ENCODE results near the gene CD2BP2. TPM values are rescaled to one million over a fixed set of nuclear protein-coding genes. Genes with fewer than 3 reads are reported as not detected.

The CD2BP2 gene
- total and polyA plus RNA-seq, 2 of the 13 experiments (the other 11 are each of a cell fraction or from before 2014, with no cell fraction given): 24.9 to 54.6 TPM

- TF ChIP-seq, protein P1, sequence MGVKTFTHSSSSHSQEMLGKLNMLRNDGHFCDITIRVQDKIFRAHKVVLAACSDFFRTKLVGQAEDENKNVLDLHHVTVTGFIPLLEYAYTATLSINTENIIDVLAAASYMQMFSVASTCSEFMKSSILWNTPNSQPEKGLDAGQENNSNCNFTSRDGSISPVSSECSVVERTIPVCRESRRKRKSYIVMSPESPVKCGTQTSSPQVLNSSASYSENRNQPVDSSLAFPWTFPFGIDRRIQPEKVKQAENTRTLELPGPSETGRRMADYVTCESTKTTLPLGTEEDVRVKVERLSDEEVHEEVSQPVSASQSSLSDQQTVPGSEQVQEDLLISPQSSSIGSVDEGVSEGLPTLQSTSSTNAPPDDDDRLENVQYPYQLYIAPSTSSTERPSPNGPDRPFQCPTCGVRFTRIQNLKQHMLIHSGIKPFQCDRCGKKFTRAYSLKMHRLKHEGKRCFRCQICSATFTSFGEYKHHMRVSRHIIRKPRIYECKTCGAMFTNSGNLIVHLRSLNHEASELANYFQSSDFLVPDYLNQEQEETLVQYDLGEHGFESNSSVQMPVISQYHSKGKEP (CRISPR knock-in tag; IDR thresholded peaks at IDR 0.05): peak; percentile 60; the same call in 1 of the 2 replicates
- peak; percentile 95 for TF ChIP-seq USF2 (IDR thresholded peaks at IDR 0.05; ENCODE audit: low read depth, low read length)
- TF ChIP-seq USF2 (CRISPR knock-in tag; IDR thresholded peaks at IDR 0.05; ENCODE audit: borderline replicate concordance): peak; percentile 95; the same call in 1 of the 2 replicates
- peak; percentile 48 for TF ChIP-seq POLR2AphosphoS5 (IDR thresholded peaks at IDR 0.05; ENCODE audit: low read depth, low read length)
- TF ChIP-seq SSRP1 (CRISPR knock-in tag; IDR thresholded peaks at IDR 0.05): no peak
- no peak for TF ChIP-seq ZNF234 (CRISPR knock-in tag; conservative IDR thresholded peaks at IDR 0.05)
- TF ChIP-seq THRA (CRISPR knock-in tag; IDR thresholded peaks at IDR 0.05; ENCODE audit: borderline replicate concordance): peak; percentile 38
- no peak; the same call in 1 of the 2 replicates for TF ChIP-seq ZNF839 (CRISPR knock-in tag; IDR thresholded peaks at IDR 0.05; ENCODE audit: borderline replicate concordance)
- TF ChIP-seq GLMP (CRISPR knock-in tag; IDR thresholded peaks at IDR 0.05; ENCODE audit: borderline replicate concordance): no peak
- peak; percentile 78 for TF ChIP-seq KAT7 (CRISPR knock-in tag; IDR thresholded peaks at IDR 0.05; ENCODE audit: borderline replicate concordance)
- TF ChIP-seq, protein P2, sequence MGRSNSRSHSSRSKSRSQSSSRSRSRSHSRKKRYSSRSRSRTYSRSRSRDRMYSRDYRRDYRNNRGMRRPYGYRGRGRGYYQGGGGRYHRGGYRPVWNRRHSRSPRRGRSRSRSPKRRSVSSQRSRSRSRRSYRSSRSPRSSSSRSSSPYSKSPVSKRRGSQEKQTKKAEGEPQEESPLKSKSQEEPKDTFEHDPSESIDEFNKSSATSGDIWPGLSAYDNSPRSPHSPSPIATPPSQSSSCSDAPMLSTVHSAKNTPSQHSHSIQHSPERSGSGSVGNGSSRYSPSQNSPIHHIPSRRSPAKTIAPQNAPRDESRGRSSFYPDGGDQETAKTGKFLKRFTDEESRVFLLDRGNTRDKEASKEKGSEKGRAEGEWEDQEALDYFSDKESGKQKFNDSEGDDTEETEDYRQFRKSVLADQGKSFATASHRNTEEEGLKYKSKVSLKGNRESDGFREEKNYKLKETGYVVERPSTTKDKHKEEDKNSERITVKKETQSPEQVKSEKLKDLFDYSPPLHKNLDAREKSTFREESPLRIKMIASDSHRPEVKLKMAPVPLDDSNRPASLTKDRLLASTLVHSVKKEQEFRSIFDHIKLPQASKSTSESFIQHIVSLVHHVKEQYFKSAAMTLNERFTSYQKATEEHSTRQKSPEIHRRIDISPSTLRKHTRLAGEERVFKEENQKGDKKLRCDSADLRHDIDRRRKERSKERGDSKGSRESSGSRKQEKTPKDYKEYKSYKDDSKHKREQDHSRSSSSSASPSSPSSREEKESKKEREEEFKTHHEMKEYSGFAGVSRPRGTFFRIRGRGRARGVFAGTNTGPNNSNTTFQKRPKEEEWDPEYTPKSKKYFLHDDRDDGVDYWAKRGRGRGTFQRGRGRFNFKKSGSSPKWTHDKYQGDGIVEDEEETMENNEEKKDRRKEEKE (IDR thresholded peaks at IDR 0.05): no peak
- TF ChIP-seq HDAC6 (IDR thresholded peaks at IDR 0.05; ENCODE audit: low read depth, low read length): no peak
- 0 out of 2 replicates have a peak, but pooled peaks have one; percentile 53 for TF ChIP-seq NCOA2 (CRISPR knock-in tag; IDR thresholded peaks at IDR 0.05)
- TF ChIP-seq SAP130 (CRISPR knock-in tag; IDR thresholded peaks at IDR 0.05; ENCODE audit: low read depth): peak; percentile 97
- no peak; the same call in 1 of the 2 replicates for TF ChIP-seq ZZZ3 (CRISPR knock-in tag; IDR thresholded peaks at IDR 0.05; ENCODE audit: borderline replicate concordance)
- TF ChIP-seq TFAP4 (IDR thresholded peaks at IDR 0.05; ENCODE audit: borderline replicate concordance, low read depth): peak; percentile 14; the same call in 1 of the 2 replicates
- TF ChIP-seq HDAC2 (CRISPR knock-in tag; IDR thresholded peaks at IDR 0.05): peak; percentile 38; the same call in 1 of the 2 replicates
- TF ChIP-seq CAMTA2 (CRISPR knock-in tag; IDR thresholded peaks at IDR 0.05; ENCODE audit: borderline replicate concordance): 0 out of 2 replicates have a peak, but pooled peaks have one; percentile 21
Measured at GRCh38 chr16:30355144-30355953, at the start of gene CD2BP2 (continued).
